Tibial nerve (tissue), 4 donors: ENCODE results near the gene C1orf174. TPM values are rescaled to one million over a fixed set of nuclear protein-coding genes. Genes with fewer than 3 reads are reported as not detected.
A peak's percentile ranks its signal among the peaks of the same experiment; 100 is the strongest.

ENCODE experiments used
- DNase-seq, 2 donors: peaks; one replicate each; pipeline ENCODE4 v3.0.0-alpha.2; 2019; ENCODE audit warnings: low spot score in 2 of 2
- H3K27ac ChIP-seq, 4 donors: fragments of 200-600 bp; sonication (generic) in 3 of 4; one replicate each; pipeline ENCODE4 v1.5.1; 2017 to 2019; ENCODE audit warnings: mild to moderate bottlenecking in 1 of 4
- H3K27me3 ChIP-seq, 2 donors: fragments of 200-600 bp; sonication (generic) in 1 of 2; one replicate each; pipeline versions ENCODE4 v1.5.1 to v1.6.0; 2017 to 2019
- H3K36me3 ChIP-seq, 3 donors: fragments of 200-600 bp; sonication (generic); one replicate each; pipeline ENCODE4 v1.5.1; 2018 to 2019
- H3K4me1 ChIP-seq, 4 donors: fragments of 200-600 bp; sonication (generic) in 3 of 4; one replicate each; pipeline ENCODE4 v1.5.1; 2017 to 2019
- H3K4me3 ChIP-seq, 4 donors: fragments of 200-600 bp; sonication (generic) in 3 of 4; one replicate each; pipeline ENCODE4 v1.5.1; 2017 to 2019; ENCODE audit warnings: mild to moderate bottlenecking in 1 of 4, moderate library complexity in 1 of 4
- H3K9me3 ChIP-seq, 4 donors: fragments of 200-600 bp; sonication (generic) in 3 of 4; one replicate each; pipeline ENCODE4 v1.5.1; 2017 to 2019
- EP300 ChIP-seq, 2 donors: sonication (generic); formaldehyde crosslinking; IDR thresholded peaks; one replicate each; pipeline ENCODE4 v1.6.1; 2017; ENCODE audit warnings: antibody characterized with exemption in 2 of 2, mild to moderate bottlenecking in 1 of 2
- POLR2A ChIP-seq, 2 donors: fragments of 450-650 bp; IDR thresholded peaks; one replicate each; pipeline ENCODE4 v1.6.1; 2017; ENCODE audit warnings: antibody characterized with exemption in 2 of 2, mild to moderate bottlenecking in 2 of 2, moderate library complexity in 2 of 2
- WGBS, 2 donors: methylation state at CpG; one replicate each; pipeline ENCODE4 v1.1.5; 2018; 5-methylcytosine and 5-hydroxymethylcytosine counted together
- total RNA-seq, 4 donors: library from RNA; depleted of rRNA; stranded (reverse); fragments of >200 nt; gene quantifications; one replicate each; pipeline ENCODE4 v1.1.0, GENCODE V29; 2016
- TF ChIP-seq, protein P1 (sequence below), 5 experiments: fragments of 200-600 bp in 3 of 5; fragments of 450-650 bp in 2 of 5; sonication (generic) in 3 of 5; IDR thresholded peaks; one replicate each; pipeline ENCODE4 v1.5.1; 2016 to 2019; ENCODE audit warnings: antibody characterized with exemption in 5 of 5, mild to moderate bottlenecking in 3 of 5, moderate library complexity in 2 of 5

The C1orf174 gene
- total RNA-seq, 4 donors from 2014 or later, result 18.2 to 24.6 (median 19.1) TPM

DNA sequence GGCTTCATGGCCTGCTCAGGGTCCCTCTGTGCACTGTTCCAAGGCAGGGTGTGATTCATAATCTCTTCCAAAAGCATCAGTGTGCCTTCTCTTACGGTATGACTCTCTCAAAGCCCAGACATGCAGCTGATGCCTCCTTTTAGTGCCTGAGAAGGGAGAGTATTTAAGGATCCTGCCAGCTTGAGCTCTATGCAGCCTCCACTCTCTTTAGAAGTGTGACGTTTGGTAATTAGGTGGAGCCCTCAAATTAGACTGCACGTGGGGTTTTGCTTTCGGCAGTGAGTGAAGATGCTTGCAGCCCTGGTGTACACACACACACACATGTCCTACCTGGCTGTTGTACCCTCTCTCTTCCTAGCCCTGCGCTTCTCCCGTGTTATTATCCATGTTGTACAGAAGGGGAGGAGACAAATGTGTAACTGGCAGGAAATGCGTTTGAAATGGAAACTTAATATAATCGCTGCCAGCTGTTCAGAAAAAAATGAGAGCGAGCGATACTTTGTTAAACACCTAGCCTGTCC lies 2.6 kb upstream of the C1orf174 start:
- no peak overlapping the region for H3K27ac ChIP-seq
- peaks cover 0 to 9% (median 0%) of the 10 kb centered on the region in 4 donors for H3K9me3 ChIP-seq
- H3K4me1 ChIP-seq, result peaks cover 0 to 16% (median 2%) of the 10 kb centered on the region in 4 donors
- TF ChIP-seq EP300 (IDR thresholded peaks at IDR 0.05), result no peak
- TF ChIP-seq, protein P1, sequence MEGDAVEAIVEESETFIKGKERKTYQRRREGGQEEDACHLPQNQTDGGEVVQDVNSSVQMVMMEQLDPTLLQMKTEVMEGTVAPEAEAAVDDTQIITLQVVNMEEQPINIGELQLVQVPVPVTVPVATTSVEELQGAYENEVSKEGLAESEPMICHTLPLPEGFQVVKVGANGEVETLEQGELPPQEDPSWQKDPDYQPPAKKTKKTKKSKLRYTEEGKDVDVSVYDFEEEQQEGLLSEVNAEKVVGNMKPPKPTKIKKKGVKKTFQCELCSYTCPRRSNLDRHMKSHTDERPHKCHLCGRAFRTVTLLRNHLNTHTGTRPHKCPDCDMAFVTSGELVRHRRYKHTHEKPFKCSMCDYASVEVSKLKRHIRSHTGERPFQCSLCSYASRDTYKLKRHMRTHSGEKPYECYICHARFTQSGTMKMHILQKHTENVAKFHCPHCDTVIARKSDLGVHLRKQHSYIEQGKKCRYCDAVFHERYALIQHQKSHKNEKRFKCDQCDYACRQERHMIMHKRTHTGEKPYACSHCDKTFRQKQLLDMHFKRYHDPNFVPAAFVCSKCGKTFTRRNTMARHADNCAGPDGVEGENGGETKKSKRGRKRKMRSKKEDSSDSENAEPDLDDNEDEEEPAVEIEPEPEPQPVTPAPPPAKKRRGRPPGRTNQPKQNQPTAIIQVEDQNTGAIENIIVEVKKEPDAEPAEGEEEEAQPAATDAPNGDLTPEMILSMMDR (IDR thresholded peaks at IDR 0.05), result no peak
- no peak for TF ChIP-seq POLR2A (IDR thresholded peaks at IDR 0.05)
- H3K4me3 ChIP-seq, result no peak overlapping the region
- no peaks in the 10 kb centered on the region for H3K27me3 ChIP-seq
- H3K36me3 ChIP-seq, result peaks cover 0 to 4% (median 0%) of the 10 kb centered on the region in 3 donors
- 69 to 70% methylated on average over 10 of the region's 10 CpGs for WGBS, 2 donors
- no peak for DNase-seq

DNA sequence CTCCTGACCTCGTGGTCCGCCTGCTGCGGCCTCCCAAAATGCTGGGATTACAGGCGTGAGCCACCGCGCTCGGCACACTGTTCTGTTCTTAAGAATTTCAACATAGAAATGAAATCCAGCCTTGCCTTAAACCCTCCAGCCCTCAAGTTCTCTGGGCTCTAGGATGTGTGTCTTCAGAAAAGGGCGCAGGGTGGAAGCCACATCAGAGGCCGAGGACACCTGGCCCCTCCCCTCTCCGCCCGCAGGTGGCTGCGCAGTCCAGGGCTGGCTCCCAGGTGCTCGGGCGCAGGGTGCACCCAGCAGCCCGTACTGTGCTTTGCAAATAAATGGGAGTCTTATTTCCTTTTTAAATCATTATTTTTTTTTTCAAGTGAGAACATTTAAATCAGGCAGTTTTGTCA lies 2.0 kb upstream of the C1orf174 start:
- Histone ChIP-seq H3K4me1 (peaks cover 0 to 16% (median 2%) of the 10 kb centered on the region in 4 donors), H3K36me3 (peaks cover 0 to 4% (median 0%) of the 10 kb centered on the region in 3 donors), H3K27ac (no peak overlapping the region), H3K27me3 (no peaks in the 10 kb centered on the region), H3K4me3 (no peak overlapping the region), H3K9me3 (peaks cover 0 to 14% (median 0%) of the 10 kb centered on the region in 4 donors)
- WGBS, 2 donors, result 94 to 95% methylated on average over 15 of the region's 15 CpGs
- TF ChIP-seq, protein P1 (IDR thresholded peaks at IDR 0.05), result no peak
- TF ChIP-seq EP300 (IDR thresholded peaks at IDR 0.05) (no peak), POLR2A (IDR thresholded peaks at IDR 0.05) (no peak)
- DNase-seq, result no peak

DNA sequence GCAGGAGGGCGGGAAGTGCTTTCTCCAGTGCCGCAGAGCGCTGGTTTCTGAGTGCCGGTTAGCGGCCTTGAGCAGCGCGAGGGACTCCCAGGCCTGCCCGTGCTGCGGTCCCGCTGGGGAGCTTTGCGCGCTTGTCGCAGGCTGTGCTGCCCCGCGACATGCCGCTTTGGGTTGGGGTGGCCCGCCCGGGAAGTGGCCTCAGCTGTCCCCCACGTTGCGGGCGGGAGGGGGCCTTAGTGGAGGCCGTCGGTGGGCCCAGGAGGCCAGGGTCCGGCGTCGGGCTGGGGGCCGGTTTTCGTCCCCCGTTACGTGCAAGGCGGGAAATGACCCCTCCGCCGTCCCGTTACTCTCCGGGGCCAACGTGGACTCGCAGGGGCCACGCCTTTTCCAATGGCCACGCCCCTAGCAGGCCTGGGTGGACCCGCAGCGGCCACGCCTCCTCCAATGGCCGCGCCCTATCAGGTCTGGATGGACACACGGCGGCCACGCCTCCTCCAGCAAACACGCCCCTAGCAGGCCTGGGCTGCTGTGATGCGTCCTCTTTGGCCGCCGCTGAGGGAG lies 977 bp upstream of the C1orf174 start:
- Histone ChIP-seq H3K4me1 (peaks cover 0 to 16% (median 2%) of the 10 kb centered on the region in 4 donors), H3K9me3 (peaks cover 0 to 20% (median 0%) of the 10 kb centered on the region in 4 donors), H3K27me3 (no peaks in the 10 kb centered on the region), H3K27ac (peak overlapping the region; percentile 87 to 99 (median 94)), H3K36me3 (peaks cover 0 to 9% (median 0%) of the 10 kb centered on the region in 3 donors), H3K4me3 (peak overlapping the region; percentile 72 to 98 (median 91))
- WGBS, 2 donors, result 0 to 1% methylated on average over 18 to 21 of the region's 51 CpGs
- DNase-seq, result peak; percentile 97 to 98
- TF ChIP-seq EP300 (IDR thresholded peaks at IDR 0.05) (peak; percentile 49 to 72), POLR2A (IDR thresholded peaks at IDR 0.05) (peak in 1 of 2 donors; percentile 46)
- TF ChIP-seq, protein P1 (IDR thresholded peaks at IDR 0.05), result peak in 1 of 5 experiments; percentile 15

DNA sequence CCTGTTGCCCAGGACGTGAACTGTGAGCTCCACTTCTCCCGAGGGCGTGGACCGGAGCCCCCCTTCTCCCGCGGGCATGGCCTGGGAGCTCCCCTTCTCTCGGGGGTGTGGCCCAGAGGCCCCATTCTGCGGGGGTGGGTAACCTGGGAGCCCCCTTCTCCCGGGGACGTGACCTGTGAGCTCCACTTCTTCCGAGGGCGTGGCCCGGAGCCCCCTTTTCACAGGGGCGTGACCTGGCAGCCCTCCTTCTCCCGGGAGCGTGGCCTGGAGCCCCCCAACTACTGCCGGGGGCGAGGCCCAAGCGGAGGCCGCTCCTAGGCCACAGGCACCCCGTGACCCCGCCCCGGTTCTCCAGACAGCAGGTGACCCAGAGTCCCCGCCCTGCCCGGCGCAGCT lies 320 bp downstream of the C1orf174 start:
- Histone ChIP-seq H3K27ac (peak overlapping the region; percentile 87 to 99 (median 94)), H3K9me3 (peaks cover 0 to 20% (median 0%) of the 10 kb centered on the region in 4 donors), H3K4me1 (peaks cover 0 to 16% (median 2%) of the 10 kb centered on the region in 4 donors), H3K4me3 (peak overlapping the region; percentile 72 to 98 (median 91)), H3K36me3 (peaks cover 0 to 22% (median 0%) of the 10 kb centered on the region in 3 donors), H3K27me3 (no peaks in the 10 kb centered on the region)
- 0% methylated on average over 11 to 16 of the region's 26 CpGs for WGBS, 2 donors
- no peak for DNase-seq
- TF ChIP-seq POLR2A (IDR thresholded peaks at IDR 0.05), result no peak
- TF ChIP-seq EP300 (IDR thresholded peaks at IDR 0.05), result no peak
- TF ChIP-seq, protein P1 (IDR thresholded peaks at IDR 0.05), result no peak
